ENCODE measurements around the gene MARK2. TPM values are rescaled to one million over a fixed set of nuclear protein-coding genes. Genes with fewer than 3 reads are reported as not detected.
A peak's percentile ranks its signal among the peaks of the same experiment; 100 is the strongest.

Gene MARK2
- total and polyA plus RNA-seq, 2 donors (not counting 1 experiment from before 2014, with no cell fraction given) = 6.4 to 12.3 TPM

DNA sequence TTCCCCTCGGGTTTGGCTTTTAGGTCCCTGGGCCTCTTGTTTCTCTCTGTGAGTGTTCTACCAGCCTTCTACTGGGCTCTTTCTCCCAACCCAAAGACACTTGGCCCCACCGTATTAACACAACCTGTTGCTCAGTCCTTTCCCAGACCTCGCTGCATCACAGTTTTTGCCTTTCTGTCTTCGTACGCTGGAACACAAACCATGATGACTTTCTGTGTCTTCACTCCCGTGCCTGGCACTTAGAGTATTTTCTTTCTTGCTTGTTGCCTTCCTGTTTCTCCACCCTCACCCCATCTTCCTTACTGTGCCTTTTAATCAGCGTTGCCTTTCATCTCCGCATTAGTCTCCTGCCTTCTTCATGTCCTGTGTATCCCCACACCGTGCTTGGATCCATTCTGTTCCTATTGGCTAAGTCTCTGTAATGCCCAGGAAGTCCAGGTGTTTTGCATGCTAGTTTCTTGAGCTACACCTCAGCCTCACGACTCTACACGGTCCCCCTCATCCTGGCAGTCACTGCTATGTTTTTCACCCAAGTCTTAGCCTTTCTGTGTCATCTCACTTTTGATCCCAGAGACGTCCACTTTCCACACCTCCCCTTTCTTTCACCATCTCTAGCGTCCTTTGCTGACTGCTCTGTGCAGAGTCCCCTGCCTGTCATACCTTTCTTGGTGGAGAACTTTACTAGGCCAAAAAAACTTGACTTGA lies 1.6 kb downstream of the MARK2 start:
- H3K4me1 ChIP-seq (ENCODE audit: control insufficient read depth, extremely low read depth, insufficient read depth, low read length) = peaks cover 20% of the 10 kb centered on the region
- H3K79me2 ChIP-seq (ENCODE audit: control insufficient read depth, insufficient read depth, low read length) = peaks cover 55% of the 10 kb centered on the region
- no peak overlapping the region for H2AFZ ChIP-seq (ENCODE audit: low read length)
- DNase-seq (ENCODE audit: low read depth in 2 of 2) = no peak
- H3K9me3 ChIP-seq (ENCODE audit: control insufficient read depth, insufficient read depth, low read depth, low read length) = no peaks in the 10 kb centered on the region
- no peaks in the 10 kb centered on the region for H3K36me3 ChIP-seq (ENCODE audit: control insufficient read depth, insufficient read depth, low read length)
- TF ChIP-seq EZH2 (IDR thresholded peaks at IDR 0.05; ENCODE audit: low read length, missing control alignments) = no peak
- TF ChIP-seq, protein P1, sequence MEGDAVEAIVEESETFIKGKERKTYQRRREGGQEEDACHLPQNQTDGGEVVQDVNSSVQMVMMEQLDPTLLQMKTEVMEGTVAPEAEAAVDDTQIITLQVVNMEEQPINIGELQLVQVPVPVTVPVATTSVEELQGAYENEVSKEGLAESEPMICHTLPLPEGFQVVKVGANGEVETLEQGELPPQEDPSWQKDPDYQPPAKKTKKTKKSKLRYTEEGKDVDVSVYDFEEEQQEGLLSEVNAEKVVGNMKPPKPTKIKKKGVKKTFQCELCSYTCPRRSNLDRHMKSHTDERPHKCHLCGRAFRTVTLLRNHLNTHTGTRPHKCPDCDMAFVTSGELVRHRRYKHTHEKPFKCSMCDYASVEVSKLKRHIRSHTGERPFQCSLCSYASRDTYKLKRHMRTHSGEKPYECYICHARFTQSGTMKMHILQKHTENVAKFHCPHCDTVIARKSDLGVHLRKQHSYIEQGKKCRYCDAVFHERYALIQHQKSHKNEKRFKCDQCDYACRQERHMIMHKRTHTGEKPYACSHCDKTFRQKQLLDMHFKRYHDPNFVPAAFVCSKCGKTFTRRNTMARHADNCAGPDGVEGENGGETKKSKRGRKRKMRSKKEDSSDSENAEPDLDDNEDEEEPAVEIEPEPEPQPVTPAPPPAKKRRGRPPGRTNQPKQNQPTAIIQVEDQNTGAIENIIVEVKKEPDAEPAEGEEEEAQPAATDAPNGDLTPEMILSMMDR (conservative IDR thresholded peaks at IDR 0.05 in 1 of 2, IDR thresholded peaks at IDR 0.05 in 1 of 2; ENCODE audit: low read depth in 1 of 2, low read length in 2 of 2) = no peak
- peak overlapping the region; percentile 58 to 95 (median 70) for H3K4me3 ChIP-seq (replicated peaks in 1 of 4; ENCODE audit: control extremely low read depth in 1 of 4, insufficient read depth in 1 of 4, low read depth in 3 of 4, low read length in 4 of 4)
- H3K27me3 ChIP-seq (ENCODE audit: control insufficient read depth, insufficient read depth, low read length) = no peaks in the 10 kb centered on the region
- peak overlapping the region; percentile 21 for H3K27ac ChIP-seq (ENCODE audit: insufficient read depth, low read length)
- H3K9ac ChIP-seq (ENCODE audit: insufficient read depth, low read length) = no peak overlapping the region
- no peaks in the 10 kb centered on the region for H4K20me1 ChIP-seq (ENCODE audit: control insufficient read depth, extremely low read depth, insufficient read depth, low read length)
- peak overlapping the region; percentile 100 for H3K4me2 ChIP-seq (ENCODE audit: extremely low read depth, insufficient read depth, low read length)

DNA sequence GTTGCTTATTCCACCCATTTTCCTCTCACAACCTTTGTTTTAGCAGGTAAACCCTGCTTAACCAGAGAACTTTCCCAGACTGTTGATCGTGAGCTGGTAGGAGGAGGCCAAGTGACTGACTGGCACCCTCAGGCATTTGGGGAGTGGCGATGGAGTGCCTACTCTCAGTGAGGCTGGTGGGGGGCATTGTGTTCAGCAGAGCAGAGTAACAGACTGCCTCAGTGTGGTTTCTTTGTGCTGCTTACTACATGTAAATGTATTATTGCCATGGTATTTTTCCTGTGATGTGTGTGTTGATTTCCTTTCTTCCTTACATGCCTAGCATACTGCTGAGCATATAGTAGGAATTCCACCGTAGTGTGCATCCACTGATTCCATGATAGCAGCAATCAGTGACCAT lies 2.6 kb downstream of the MARK2 start:
- TF ChIP-seq, protein P1 (conservative IDR thresholded peaks at IDR 0.05 in 1 of 2, IDR thresholded peaks at IDR 0.05 in 1 of 2; ENCODE audit: low read depth in 1 of 2, low read length in 2 of 2) = no peak
- TF ChIP-seq EZH2 (IDR thresholded peaks at IDR 0.05; ENCODE audit: low read length, missing control alignments) = no peak
- Histone ChIP-seq H3K27me3 (ENCODE audit: control insufficient read depth, insufficient read depth, low read length) (no peaks in the 10 kb centered on the region), H3K4me1 (ENCODE audit: control insufficient read depth, extremely low read depth, insufficient read depth, low read length) (peaks cover 21% of the 10 kb centered on the region), H2AFZ (ENCODE audit: low read length) (no peak overlapping the region), H3K36me3 (ENCODE audit: control insufficient read depth, insufficient read depth, low read length) (no peaks in the 10 kb centered on the region), H3K4me2 (ENCODE audit: extremely low read depth, insufficient read depth, low read length) (peak overlapping the region; percentile 100), H3K27ac (ENCODE audit: insufficient read depth, low read length) (peak overlapping the region; percentile 22), H4K20me1 (ENCODE audit: control insufficient read depth, extremely low read depth, insufficient read depth, low read length) (no peaks in the 10 kb centered on the region), H3K4me3 (replicated peaks in 1 of 4; ENCODE audit: control extremely low read depth in 1 of 4, insufficient read depth in 1 of 4, low read depth in 3 of 4, low read length in 4 of 4) (peak overlapping the region; percentile 58 to 95 (median 70)), H3K9me3 (ENCODE audit: control insufficient read depth, insufficient read depth, low read depth, low read length) (no peaks in the 10 kb centered on the region), H3K79me2 (ENCODE audit: control insufficient read depth, insufficient read depth, low read length) (peaks cover 64% of the 10 kb centered on the region), H3K9ac (ENCODE audit: insufficient read depth, low read length) (no peak overlapping the region)
- peak in 1 of 2 donors; percentile 62 for DNase-seq (ENCODE audit: low read depth in 2 of 2)

DNA sequence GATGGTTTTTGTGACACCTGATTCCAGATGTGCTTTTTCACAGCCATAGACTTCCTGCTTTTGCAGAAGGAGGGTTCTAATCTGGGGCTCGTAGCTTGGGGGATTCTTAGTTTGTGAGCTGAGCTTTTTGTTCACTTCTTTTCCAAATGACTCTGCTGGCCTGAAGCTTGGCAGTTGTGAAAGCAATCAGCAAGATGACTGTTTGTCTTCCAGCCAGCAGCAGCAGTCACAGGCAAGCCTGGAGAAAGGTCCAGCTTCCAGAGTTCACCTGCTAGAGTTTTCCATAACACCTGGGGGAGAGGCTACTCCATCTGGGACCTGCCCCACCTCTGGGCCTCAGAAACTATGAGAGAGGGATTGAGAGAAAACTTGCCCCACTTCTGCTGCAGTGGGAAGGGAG lies 4.1 kb downstream of the MARK2 start:
- H3K4me3 ChIP-seq (replicated peaks in 1 of 4; ENCODE audit: control extremely low read depth in 1 of 4, insufficient read depth in 1 of 4, low read depth in 3 of 4, low read length in 4 of 4) = no peak overlapping the region
- no peaks in the 10 kb centered on the region for H4K20me1 ChIP-seq (ENCODE audit: control insufficient read depth, extremely low read depth, insufficient read depth, low read length)
- no peak for DNase-seq (ENCODE audit: low read depth in 2 of 2)
- H3K79me2 ChIP-seq (ENCODE audit: control insufficient read depth, insufficient read depth, low read length) = peaks cover 77% of the 10 kb centered on the region
- no peak overlapping the region for H3K9ac ChIP-seq (ENCODE audit: insufficient read depth, low read length)
- no peaks in the 10 kb centered on the region for H3K27me3 ChIP-seq (ENCODE audit: control insufficient read depth, insufficient read depth, low read length)
- no peak overlapping the region for H2AFZ ChIP-seq (ENCODE audit: low read length)
- TF ChIP-seq, protein P1 (conservative IDR thresholded peaks at IDR 0.05 in 1 of 2, IDR thresholded peaks at IDR 0.05 in 1 of 2; ENCODE audit: low read depth in 1 of 2, low read length in 2 of 2) = no peak
- TF ChIP-seq EZH2 (IDR thresholded peaks at IDR 0.05; ENCODE audit: low read length, missing control alignments) = no peak
- no peak overlapping the region for H3K27ac ChIP-seq (ENCODE audit: insufficient read depth, low read length)
- H3K36me3 ChIP-seq (ENCODE audit: control insufficient read depth, insufficient read depth, low read length) = no peaks in the 10 kb centered on the region
- H3K4me2 ChIP-seq (ENCODE audit: extremely low read depth, insufficient read depth, low read length) = no peak overlapping the region
- H3K4me1 ChIP-seq (ENCODE audit: control insufficient read depth, extremely low read depth, insufficient read depth, low read length) = peaks cover 20% of the 10 kb centered on the region
- no peaks in the 10 kb centered on the region for H3K9me3 ChIP-seq (ENCODE audit: control insufficient read depth, insufficient read depth, low read depth, low read length)
